Liver (tissue), 9 donors: Measurements from ENCODE around the gene TGIF2. TPM values are rescaled to one million over a fixed set of nuclear protein-coding genes. Genes with fewer than 3 reads are reported as not detected.
"Not testable (repeated sequence)": the region's sequence is repeated elsewhere in the genome, so short reads cannot be mapped to it uniquely, and the experiment has no call there.

ENCODE experiments used
- DNase-seq: peaks from one replicate; pipeline ENCODE4 v3.0.0-alpha.2; 2017; ENCODE audit warnings: low spot score
- H3K27ac ChIP-seq, 2 donors: one replicate each; pipeline ENCODE4 v1.7.0; 2013; ENCODE audit warnings: inconsistent platforms in 2 of 2, low read length in 2 of 2, control low read depth in 1 of 2, low read depth in 1 of 2, mild to moderate bottlenecking in 1 of 2
- H3K27me3 ChIP-seq, 4 donors: one replicate each; pipeline versions ENCODE4 v1.6.1 to v1.7.0; 2013; ENCODE audit warnings: low read length in 3 of 4, inconsistent platforms in 1 of 4, mild to moderate bottlenecking in 1 of 4, moderate library complexity in 1 of 4; ENCODE audit not compliant: control insufficient read depth in 4 of 4, insufficient read depth in 4 of 4
- H3K36me3 ChIP-seq, 4 donors: one replicate each; pipeline versions ENCODE4 v1.6.1 to v1.7.0; 2013; ENCODE audit warnings: low read length in 3 of 4, mild to moderate bottlenecking in 3 of 4, low read depth in 1 of 4, moderate library complexity in 1 of 4; ENCODE audit not compliant: control insufficient read depth in 4 of 4, insufficient read depth in 3 of 4
- H3K4me1 ChIP-seq, 4 donors: one replicate each; pipeline versions ENCODE4 v1.6.1 to v1.7.0; 2013; ENCODE audit warnings: low read length in 3 of 4, mild to moderate bottlenecking in 3 of 4, moderate library complexity in 1 of 4; ENCODE audit not compliant: control insufficient read depth in 4 of 4, insufficient read depth in 4 of 4
- H3K4me3 ChIP-seq, 3 donors: one replicate each; pipeline versions ENCODE4 v1.6.1 to v1.7.0; 2013; ENCODE audit warnings: low read length in 3 of 3, control low read depth in 1 of 3, low read depth in 1 of 3, mild to moderate bottlenecking in 1 of 3
- H3K9ac ChIP-seq, 2 donors: one replicate each; pipeline ENCODE4 v1.7.0; 2013; ENCODE audit warnings: low read length in 2 of 2, mild to moderate bottlenecking in 2 of 2, moderate library complexity in 2 of 2, control low read depth in 1 of 2, low read depth in 1 of 2
- H3K9me3 ChIP-seq, 4 donors: one replicate each; pipeline versions ENCODE4 v1.6.1 to v1.7.0; 2013; ENCODE audit warnings: low read length in 3 of 4; ENCODE audit not compliant: control insufficient read depth in 4 of 4
- CTCF ChIP-seq: fragments of 150-350 bp; IDR thresholded peaks from 2 replicates; pipeline ENCODE4 v1.5.1; 2017; ENCODE audit warnings: improper control_type of control experiment, low read depth, low read length; ENCODE audit not compliant: missing input control
- EGR1 ChIP-seq, 2 donors: IDR thresholded peaks; 2 replicates each; pipeline ENCODE4 v1.6.1; 2016 to 2018; ENCODE audit warnings: antibody characterized with exemption in 2 of 2, low read depth in 2 of 2
- FOXA1 ChIP-seq: IDR thresholded peaks from 2 replicates; pipeline ENCODE4 v1.6.1; 2016; ENCODE audit warnings: antibody characterized with exemption
- FOXA2 ChIP-seq: IDR thresholded peaks from 2 replicates; pipeline ENCODE4 v1.6.1; 2016; ENCODE audit warnings: antibody characterized with exemption
- GABPA ChIP-seq, 2 donors: IDR thresholded peaks in 1 of 2; conservative IDR thresholded peaks in 1 of 2; 2 replicates each; pipeline ENCODE4 v1.6.1; 2016; ENCODE audit warnings: antibody characterized with exemption in 2 of 2, mild to moderate bottlenecking in 1 of 2, moderate library complexity in 1 of 2
- HNF4A ChIP-seq, 2 donors: conservative IDR thresholded peaks; 2 replicates each; pipeline ENCODE4 v1.6.1; 2016; ENCODE audit warnings: antibody characterized with exemption in 2 of 2, mild to moderate bottlenecking in 2 of 2
- HNF4G ChIP-seq: IDR thresholded peaks from 2 replicates; pipeline ENCODE4 v1.6.1; 2016; ENCODE audit warnings: antibody characterized with exemption
- JUND ChIP-seq, 2 donors: IDR thresholded peaks; 2 replicates each; pipeline ENCODE4 v1.6.1; 2016; ENCODE audit warnings: antibody characterized with exemption in 2 of 2
- MAX ChIP-seq: IDR thresholded peaks from 2 replicates; pipeline ENCODE4 v1.6.1; 2016; ENCODE audit warnings: antibody characterized with exemption
- NR2F2 ChIP-seq: IDR thresholded peaks from 2 replicates; pipeline ENCODE4 v1.6.1; 2016; ENCODE audit warnings: antibody characterized with exemption
- RAD21 ChIP-seq, 2 donors: IDR thresholded peaks; 2 replicates each; pipeline ENCODE4 v1.6.1; 2016; ENCODE audit warnings: antibody characterized with exemption in 2 of 2, mild to moderate bottlenecking in 2 of 2
- REST ChIP-seq: IDR thresholded peaks from 2 replicates; pipeline ENCODE4 v1.6.1; 2016; ENCODE audit warnings: antibody characterized with exemption, mild to moderate bottlenecking
- RXRA ChIP-seq, 2 donors: IDR thresholded peaks; 2 replicates each; pipeline ENCODE4 v1.6.1; 2017 to 2018; ENCODE audit warnings: antibody characterized with exemption in 2 of 2, mild to moderate bottlenecking in 1 of 2
- SP1 ChIP-seq: IDR thresholded peaks from 2 replicates; pipeline ENCODE4 v1.6.1; 2018; ENCODE audit warnings: antibody characterized with exemption, mild to moderate bottlenecking
- TAF1 ChIP-seq: conservative IDR thresholded peaks from 2 replicates; pipeline ENCODE4 v1.6.1; 2016; ENCODE audit warnings: antibody characterized with exemption, mild to moderate bottlenecking
- YY1 ChIP-seq: IDR thresholded peaks from 2 replicates; pipeline ENCODE4 v1.6.1; 2016; ENCODE audit warnings: antibody characterized with exemption, mild to moderate bottlenecking
- ZBTB33 ChIP-seq: IDR thresholded peaks from 2 replicates; pipeline ENCODE4 v1.6.1; 2016; ENCODE audit warnings: antibody characterized with exemption
- WGBS: extraction: QIAGEN DNeasy Blood & Tissue Kit; methylation state at CpG from one replicate; pipeline ENCODE4 v1.1.7; 2013; 5-methylcytosine and 5-hydroxymethylcytosine counted together
- polyA plus RNA-seq, 2 donors: library from polyadenylated mRNA; stranded (reverse) in 1 of 2; unstranded in 1 of 2; fragments of 200-250 nt in 1 of 2; fragments of >200 nt in 1 of 2; fragmentation: Nextera tagmentation in 1 of 2; extraction: Ambion mirVana in 1 of 2; gene quantifications; one replicate each; pipeline versions ENCODE4 v1.2.1 to v1.2.3, GENCODE V29; 2013 to 2015
- total RNA-seq, 2 donors: library from RNA; depleted of rRNA; stranded (reverse); fragments of >200 nt; gene quantifications; one replicate each; pipeline ENCODE4 v1.2.3, GENCODE V29; 2014
- TF ChIP-seq, protein P1 (sequence below): IDR thresholded peaks from 2 replicates; pipeline ENCODE4 v1.6.1; 2016; ENCODE audit warnings: antibody characterized with exemption
- donor health status: healthy.
- donor health status: healthy.
- donor health status: healthy.
- donor health status: healthy.
- donor health status: healthy.

The TGIF2 gene
- total and polyA plus RNA-seq, 4 donors: 3.7 to 7.9 (median 4.3) TPM

DNA sequence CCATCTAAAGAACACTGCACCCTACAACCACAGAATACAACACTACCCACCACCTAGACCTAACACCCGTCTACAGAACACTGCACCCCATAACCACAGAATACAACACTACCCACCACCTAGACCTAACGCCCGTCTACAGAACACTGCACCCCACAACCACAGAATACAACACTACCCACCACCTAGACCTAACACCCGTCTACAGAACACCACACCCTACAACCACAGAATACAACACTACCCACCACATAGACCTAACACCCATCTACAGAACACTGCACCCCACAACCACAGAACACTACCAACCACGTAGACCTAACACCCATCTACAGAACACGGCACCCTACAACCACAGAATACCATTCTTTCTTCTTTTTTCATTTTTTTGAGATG lies 8.7 kb upstream of the TGIF2 start:
- WGBS: 92% methylated on average over 6 of the region's 6 CpGs
- not testable (repeated sequence) for H3K9me3 ChIP-seq, DNase-seq, H3K9ac ChIP-seq, H3K27me3 ChIP-seq, H3K36me3 ChIP-seq, H3K4me3 ChIP-seq, H3K27ac ChIP-seq, H3K4me1 ChIP-seq

DNA sequence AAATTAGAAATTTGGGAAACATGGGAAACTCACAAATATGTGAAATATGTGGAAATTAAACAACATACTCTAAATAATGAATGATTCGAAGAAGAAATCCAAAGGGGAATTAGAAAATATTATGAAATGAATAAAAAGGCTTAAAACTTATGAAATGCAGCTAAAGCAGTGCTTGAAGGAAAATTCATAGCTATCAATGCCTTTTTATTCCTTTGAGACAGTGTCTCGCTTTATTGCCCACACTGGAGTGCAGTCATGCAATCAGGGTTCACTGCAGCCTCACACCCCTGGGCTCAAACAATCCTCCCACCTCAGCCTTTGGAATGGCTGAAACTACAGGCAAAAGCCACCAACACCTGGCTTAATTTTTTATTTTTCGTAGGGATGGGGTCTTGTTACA lies 7.9 kb upstream of the TGIF2 start:
- TF ChIP-seq EGR1 (IDR thresholded peaks at IDR 0.05; ENCODE audit: low read depth in 2 of 2): no peak
- TF ChIP-seq YY1: no peak
- no peak for TF ChIP-seq TAF1
- TF ChIP-seq, protein P1, sequence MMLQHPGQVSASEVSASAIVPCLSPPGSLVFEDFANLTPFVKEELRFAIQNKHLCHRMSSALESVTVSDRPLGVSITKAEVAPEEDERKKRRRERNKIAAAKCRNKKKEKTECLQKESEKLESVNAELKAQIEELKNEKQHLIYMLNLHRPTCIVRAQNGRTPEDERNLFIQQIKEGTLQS: no peak
- TF ChIP-seq MAX: no peak
- no peak for TF ChIP-seq JUND (IDR thresholded peaks at IDR 0.05)
- no peak for TF ChIP-seq RXRA (IDR thresholded peaks at IDR 0.05)
- TF ChIP-seq HNF4G: no peak
- TF ChIP-seq FOXA2: no peak
- no peak for TF ChIP-seq GABPA (IDR thresholded peaks at IDR 0.05 in 1 of 2, conservative IDR thresholded peaks at IDR 0.05 in 1 of 2)
- TF ChIP-seq CTCF: no peak
- TF ChIP-seq NR2F2: no peak
- no peak for TF ChIP-seq SP1
- TF ChIP-seq RAD21 (IDR thresholded peaks at IDR 0.05): no peak
- no peak for TF ChIP-seq HNF4A (conservative IDR thresholded peaks at IDR 0.05)
- TF ChIP-seq FOXA1: no peak
- no peak for TF ChIP-seq ZBTB33
- no peak for TF ChIP-seq REST
- no peak overlapping the region for H3K9ac ChIP-seq
- no peaks in the 10 kb centered on the region for H3K9me3 ChIP-seq
- WGBS: 97% methylated on average over 3 of the region's 3 CpGs
- DNase-seq: no peak
- H3K4me1 ChIP-seq: no peaks in the 10 kb centered on the region
- H3K4me3 ChIP-seq: no peak overlapping the region
- no peaks in the 10 kb centered on the region for H3K27me3 ChIP-seq
- no peaks in the 10 kb centered on the region for H3K36me3 ChIP-seq
- H3K27ac ChIP-seq: no peak overlapping the region
